ENCODE measurements around the gene CRIP2. TPM values are rescaled to one million over a fixed set of nuclear protein-coding genes. Genes with fewer than 3 reads are reported as not detected.

Gene CRIP2
- total RNA-seq, 2 experiments from 2014 or later, result 1.2 to 1.6 TPM

DNA sequence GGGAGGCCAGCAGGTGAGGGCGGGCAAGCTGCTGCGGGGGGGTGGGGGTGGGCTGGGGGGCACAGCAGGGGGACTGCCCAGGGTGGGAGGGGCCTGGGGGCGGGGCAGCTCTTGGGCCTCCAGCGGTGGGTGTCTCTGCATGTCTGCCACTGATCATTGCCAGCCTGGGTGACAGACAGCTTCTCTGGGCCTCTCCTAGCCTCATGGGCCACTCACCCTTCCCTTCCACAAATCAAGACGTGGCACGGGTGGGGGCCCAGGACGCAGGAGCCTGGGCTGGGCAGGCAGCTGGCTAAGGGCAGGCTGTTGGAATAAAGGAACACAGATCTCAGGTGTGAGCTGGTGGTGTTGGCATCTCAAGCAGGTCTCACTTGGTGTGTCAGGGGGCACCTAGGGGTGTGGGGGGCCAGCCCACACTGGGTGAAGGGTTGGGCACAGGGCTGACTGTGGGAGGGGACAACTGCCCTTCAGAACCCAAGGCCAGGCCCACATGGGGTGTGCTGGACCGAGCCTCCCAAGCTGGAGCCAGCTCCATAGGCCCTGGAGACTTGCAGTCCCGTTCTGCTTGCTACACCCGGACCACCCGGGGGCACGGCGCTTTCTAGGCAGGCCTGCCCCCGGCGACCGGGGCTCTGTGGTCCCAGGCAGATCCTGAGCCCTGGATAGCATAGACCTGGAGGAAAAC, 19.4 kb downstream of the CRIP2 start:
- Mint-ChIP-seq H3K4me3 (no peak overlapping the region), H3K36me3 (no peaks in the 10 kb centered on the region), H3K27ac (no peak overlapping the region), H3K27me3 (no peaks in the 10 kb centered on the region), H3K4me1 (peaks cover 11% of the 10 kb centered on the region), H3K9me3 (no peaks in the 10 kb centered on the region)
- DNase-seq (peak; percentile 28), ATAC-seq (ENCODE audit: low read depth) (no peak)
- POLR2A ChIA-PET, result interaction anchor here (5.7 kb wide), 1 partner anchor 12 kb away, joined by 118 read pairs; no protein-coding TSS in a partner anchor

- H3K4me1 Mint-ChIP-seq, result peaks cover 6% of the 10 kb centered on the region
- ATAC-seq (ENCODE audit: low read depth), result no peak
- DNase-seq, result no peak
- POLR2A ChIA-PET, result no interaction called here
- no peak overlapping the region for H3K27ac Mint-ChIP-seq
- H3K4me3 Mint-ChIP-seq, result no peak overlapping the region
- H3K27me3 Mint-ChIP-seq, result no peaks in the 10 kb centered on the region
- no peaks in the 10 kb centered on the region for H3K9me3 Mint-ChIP-seq
- H3K36me3 Mint-ChIP-seq, result no peaks in the 10 kb centered on the region
These were observed 19.9 kb downstream of the CRIP2 start for GRCh38 chr14:105494606-105494929.

- Mint-ChIP-seq H3K27me3 (no peaks in the 10 kb centered on the region), H3K27ac (no peak overlapping the region), H3K36me3 (no peaks in the 10 kb centered on the region), H3K9me3 (no peaks in the 10 kb centered on the region), H3K4me3 (no peak overlapping the region), H3K4me1 (peaks cover 5% of the 10 kb centered on the region)
- DNase-seq, result no peak
- no peak for ATAC-seq (ENCODE audit: low read depth)
- POLR2A ChIA-PET, result no interaction called here
These were observed 20.7 kb downstream of the CRIP2 start for GRCh38 chr14:105495101-105495989.

GRCh38 chr14:105495990-105496830, 21.6 kb downstream of the CRIP2 start:
- Mint-ChIP-seq H3K4me1 (peaks cover 5% of the 10 kb centered on the region), H3K9me3 (no peaks in the 10 kb centered on the region), H3K36me3 (no peaks in the 10 kb centered on the region), H3K27ac (no peak overlapping the region), H3K27me3 (no peaks in the 10 kb centered on the region), H3K4me3 (no peak overlapping the region)
- DNase-seq (peak; percentile 17), ATAC-seq (ENCODE audit: low read depth) (no peak)
- POLR2A ChIA-PET, result no interaction called here

DNA sequence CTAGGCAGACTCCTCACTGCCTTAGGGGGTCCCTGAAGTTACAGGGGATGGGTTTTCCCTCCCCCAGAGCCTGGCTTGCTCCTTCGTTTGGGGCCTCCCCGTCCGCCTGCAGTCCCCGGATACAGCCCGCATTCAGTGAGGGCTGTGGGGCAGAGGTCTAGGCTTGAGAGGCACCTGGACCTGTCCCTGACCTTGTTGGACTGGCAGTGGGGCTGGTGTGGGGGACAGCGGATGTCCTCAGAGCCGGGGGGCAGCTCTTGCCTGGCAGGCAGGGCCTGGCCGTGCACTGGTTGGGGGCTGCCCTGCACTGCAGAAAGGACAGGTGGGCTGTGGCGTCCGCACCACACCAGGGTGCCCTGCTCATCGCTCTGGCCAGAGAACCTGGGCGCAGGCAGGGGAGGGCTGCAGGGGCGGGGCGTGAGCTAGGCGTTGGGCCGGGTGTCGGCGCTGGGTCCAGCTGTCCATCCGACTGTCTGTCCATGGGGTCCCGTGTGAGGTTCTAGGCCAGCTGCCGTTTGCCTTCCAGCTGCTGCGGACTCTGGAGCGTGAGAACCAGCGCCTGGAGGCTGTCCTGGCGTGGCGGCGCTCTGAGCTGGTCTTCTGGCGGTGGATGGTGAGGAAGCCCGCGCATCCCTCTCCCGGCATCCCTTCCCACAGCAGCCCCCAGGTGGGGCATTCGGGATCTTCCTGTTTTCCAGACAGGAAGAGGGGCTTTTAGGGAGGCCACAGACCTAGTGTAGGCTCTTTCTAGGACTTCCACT, 22.4 kb downstream of the CRIP2 start:
- DNase-seq (no peak), ATAC-seq (ENCODE audit: low read depth) (no peak)
- no peak overlapping the region for H3K4me3 Mint-ChIP-seq
- H3K27me3 Mint-ChIP-seq, result no peaks in the 10 kb centered on the region
- no peaks in the 10 kb centered on the region for H3K36me3 Mint-ChIP-seq
- H3K4me1 Mint-ChIP-seq, result peaks cover 1% of the 10 kb centered on the region
- H3K27ac Mint-ChIP-seq, result no peak overlapping the region
- no peaks in the 10 kb centered on the region for H3K9me3 Mint-ChIP-seq
- POLR2A ChIA-PET, result no interaction called here

- no peaks in the 10 kb centered on the region for H3K36me3 Mint-ChIP-seq
- no peaks in the 10 kb centered on the region for H3K4me1 Mint-ChIP-seq
- H3K4me3 Mint-ChIP-seq, result no peak overlapping the region
- POLR2A ChIA-PET, result no interaction called here
- H3K27me3 Mint-ChIP-seq, result no peaks in the 10 kb centered on the region
- no peak for ATAC-seq (ENCODE audit: low read depth)
- no peak for DNase-seq
- no peak overlapping the region for H3K27ac Mint-ChIP-seq
- H3K9me3 Mint-ChIP-seq, result no peaks in the 10 kb centered on the region
These were observed 23.2 kb downstream of the CRIP2 start for GRCh38 chr14:105497671-105498429.

DNA sequence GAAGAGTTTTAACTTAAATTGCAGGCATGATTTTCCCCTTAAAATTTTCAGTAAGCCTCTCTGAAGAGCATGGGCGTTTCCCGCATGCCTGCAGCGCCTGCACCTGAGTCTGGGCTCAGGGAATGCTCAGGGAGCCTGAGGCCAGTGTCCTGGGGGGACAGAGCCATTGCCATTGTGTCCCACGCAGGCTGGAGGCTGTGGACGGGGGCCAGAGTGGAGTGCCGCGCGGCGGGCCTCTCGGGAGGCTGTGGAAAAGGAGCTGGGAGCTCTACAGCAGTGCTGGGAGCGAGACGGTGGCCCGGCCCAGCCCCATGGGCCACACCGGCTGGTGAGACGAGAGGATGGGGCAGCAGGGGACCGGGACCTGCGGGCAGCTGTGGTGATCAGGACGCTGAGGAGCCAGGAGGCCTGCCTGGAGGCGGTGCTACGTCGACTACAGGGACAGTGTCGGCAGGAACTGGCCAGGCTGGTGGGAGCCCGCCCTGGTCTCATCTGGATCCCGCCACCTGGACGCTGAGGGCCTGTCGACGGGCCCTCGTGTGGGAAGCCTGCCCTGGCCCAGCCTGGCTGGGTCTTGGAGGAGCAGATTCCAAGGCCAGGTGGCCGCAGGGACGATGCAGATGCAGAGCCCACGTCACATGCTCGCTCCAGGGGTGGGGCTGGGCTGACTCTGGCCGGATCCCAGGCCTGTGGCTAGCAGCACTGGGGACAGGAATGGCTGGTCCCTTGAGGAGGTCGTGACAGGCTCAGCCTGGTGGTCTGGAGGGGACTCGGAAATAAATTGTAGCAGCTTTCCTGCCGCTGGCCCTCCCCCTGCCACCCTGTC, 24.0 kb downstream of the CRIP2 start:
- H3K36me3 Mint-ChIP-seq, result no peaks in the 10 kb centered on the region
- peaks cover 1% of the 10 kb centered on the region for H3K27me3 Mint-ChIP-seq
- ATAC-seq (ENCODE audit: low read depth) (no peak), DNase-seq (no peak)
- POLR2A ChIA-PET, result interaction anchor here (0.7 kb wide), 1 partner anchor 167 kb away, joined by 3 read pairs; no protein-coding TSS in a partner anchor
- no peak overlapping the region for H3K27ac Mint-ChIP-seq
- H3K9me3 Mint-ChIP-seq, result no peaks in the 10 kb centered on the region
- no peaks in the 10 kb centered on the region for H3K4me1 Mint-ChIP-seq
- H3K4me3 Mint-ChIP-seq, result no peak overlapping the region

GRCh38 chr14:105499256-105500035, 24.8 kb downstream of the CRIP2 start:
- DNase-seq, result no peak
- H3K4me3 Mint-ChIP-seq, result no peak overlapping the region

GRCh38 chr14:105500036-105500725, 25.6 kb downstream of the CRIP2 start:
- DNase-seq (peak; percentile 28), ATAC-seq (ENCODE audit: low read depth) (no peak)
- POLR2A ChIA-PET, result interaction anchor here (2.0 kb wide), 1 partner anchor 9 kb away, joined by 7 read pairs; the partner anchor contains the start of gene TEDC1
- H3K27me3 Mint-ChIP-seq, result peaks cover 2% of the 10 kb centered on the region
- no peaks in the 10 kb centered on the region for H3K4me1 Mint-ChIP-seq
- no peaks in the 10 kb centered on the region for H3K9me3 Mint-ChIP-seq
- H3K4me3 Mint-ChIP-seq, result no peak overlapping the region
- no peak overlapping the region for H3K27ac Mint-ChIP-seq
- H3K36me3 Mint-ChIP-seq, result no peaks in the 10 kb centered on the region

More at GRCh38 chr14:105499256-105500035, 24.8 kb downstream of the CRIP2 start:
- H3K36me3 Mint-ChIP-seq, result no peaks in the 10 kb centered on the region
- ATAC-seq (ENCODE audit: low read depth), result no peak
- POLR2A ChIA-PET, result interaction anchor here (0.7 kb wide), 1 partner anchor 168 kb away, joined by 3 read pairs; no protein-coding TSS in a partner anchor
- no peak overlapping the region for H3K27ac Mint-ChIP-seq
- H3K9me3 Mint-ChIP-seq, result no peaks in the 10 kb centered on the region
- H3K27me3 Mint-ChIP-seq, result peaks cover 2% of the 10 kb centered on the region
- H3K4me1 Mint-ChIP-seq, result no peaks in the 10 kb centered on the region

DNA sequence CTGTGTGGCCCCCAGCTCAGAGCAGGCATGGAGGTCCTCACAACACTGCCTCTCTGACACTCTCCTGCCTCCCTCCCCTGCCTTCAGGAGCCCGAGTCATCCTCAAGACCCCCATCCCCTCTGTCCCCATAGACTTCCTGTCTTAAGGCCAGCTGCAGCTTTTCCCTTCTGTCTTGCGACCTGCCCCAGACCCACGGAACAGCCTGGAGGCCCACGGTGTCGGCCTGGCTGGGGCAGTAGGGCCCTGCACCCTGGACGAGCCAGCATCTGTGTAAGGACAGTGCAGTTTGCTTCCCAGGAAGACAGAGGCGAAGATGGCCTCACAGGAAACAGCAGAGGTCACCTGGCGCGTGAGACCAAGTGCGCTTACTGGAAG, 26.1 kb downstream of the CRIP2 start:
- no peak overlapping the region for H3K27ac Mint-ChIP-seq
- no peak for ATAC-seq (ENCODE audit: low read depth)
- no peaks in the 10 kb centered on the region for H3K36me3 Mint-ChIP-seq
- peaks cover 2% of the 10 kb centered on the region for H3K27me3 Mint-ChIP-seq
- H3K4me3 Mint-ChIP-seq, result no peak overlapping the region
- H3K4me1 Mint-ChIP-seq, result no peaks in the 10 kb centered on the region
- POLR2A ChIA-PET, result interaction anchor here (2.0 kb wide), 1 partner anchor 9 kb away, joined by 7 read pairs; the partner anchor contains the start of gene TEDC1
- no peaks in the 10 kb centered on the region for H3K9me3 Mint-ChIP-seq
- DNase-seq, result peak; percentile 23

Data from activated naive CD8-positive, alpha-beta T cell treated with anti-CD3 and anti-CD28 coated beads, Interleukin-2, amount 10 ng/mL, durations not matched to agents 7 days and 5 days (primary cell).